Measurements from ENCODE around the gene ZNF563. TPM values are rescaled to one million over a fixed set of nuclear protein-coding genes. Genes with fewer than 3 reads are reported as not detected.

ZNF563 gene
- total and polyA plus RNA-seq, 12 donors = 1.6 to 6.2 (median 4.2) TPM

DNA sequence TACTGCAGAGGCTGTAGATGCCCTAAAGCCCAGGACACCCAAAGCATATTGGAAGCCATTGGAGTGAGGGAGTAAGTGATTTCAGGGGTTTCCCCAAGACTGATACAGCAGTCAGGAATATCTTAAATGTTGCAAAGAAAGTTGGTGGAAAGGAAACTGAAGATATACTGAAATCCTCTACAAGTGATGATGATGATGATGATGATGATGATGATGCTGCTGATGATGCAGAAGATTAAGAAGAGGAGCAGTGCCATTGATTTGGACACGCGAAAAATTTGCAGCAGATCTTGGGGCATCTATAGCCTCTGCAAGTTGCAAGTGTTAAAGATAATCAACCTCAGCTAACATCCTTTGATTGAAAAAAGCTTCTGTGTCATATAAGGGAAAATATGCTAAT is 62.6 kb downstream of the ZNF563 start:
- TF ChIP-seq CTCF (IDR thresholded peaks at IDR 0.05) = no peak
- Histone ChIP-seq H3K36me3 (peaks cover 14 to 73% (median 57%) of the 10 kb centered on the region in 9 donors), H3K4me3 (no peak overlapping the region), H3K4me1 (no peaks in the 10 kb centered on the region), H3K27ac (no peak overlapping the region), H3K9me3 (peaks cover 6 to 98% (median 38%) of the 10 kb centered on the region in 11 donors), H3K27me3 (no peaks in the 10 kb centered on the region)
- WGBS, 2 donors = 100% methylated on average over 2 of the region's 2 CpGs
- intact Hi-C loops (cut with DNase I) = no loop called here
- no peak for DNase-seq
- ATAC-seq = no peak

Other genes starting within 250 kb of the ZNF563 start
- gene ZNF20, start 193.3 kb downstream of the ZNF563 start, total RNA-seq = 1 to 10 TPM in 2 of 10 donors, under 1 TPM in 6, not detected in 2; 0.37 to 1.1 (median 0.95) TPM
- 1 to 10 TPM in 1 of 2 donors, under 1 TPM in 1; 0.59 to 1.6 TPM for gene ZNF20, start 193.3 kb downstream of the ZNF563 start, polyA plus RNA-seq
- 1 to 10 TPM; 3.1 to 8.8 (median 5.9) TPM for gene ZNF625, start 176.9 kb downstream of the ZNF563 start, total RNA-seq
- gene ZNF625, start 176.9 kb downstream of the ZNF563 start, polyA plus RNA-seq = 1 to 10 TPM in 1 of 2 donors, under 1 TPM in 1; 0.65 to 2.9 TPM
- 1 to 10 TPM; 3.3 to 7.1 (median 4.6) TPM for gene ZNF136, start 170.5 kb downstream of the ZNF563 start, total RNA-seq
- gene ZNF136, start 170.5 kb downstream of the ZNF563 start, polyA plus RNA-seq = 1 to 10 TPM; 2.0 to 4.8 TPM
- 10 to 100 TPM in 6 of 10 donors, 1 to 10 TPM in 4; 7.5 to 12.7 (median 10.4) TPM for gene ZNF44, start 38.8 kb downstream of the ZNF563 start, total RNA-seq
- gene ZNF44, start 38.8 kb downstream of the ZNF563 start, polyA plus RNA-seq = 10 to 100 TPM in 1 of 2 donors, 1 to 10 TPM in 1; 6.3 to 16.1 TPM
- 1 to 10 TPM; 2.3 to 6.1 (median 4.0) TPM for gene ZNF442, start 32.0 kb upstream of the ZNF563 start, total RNA-seq
- under 1 TPM; 0.54 to 0.95 TPM for gene ZNF442, start 32.0 kb upstream of the ZNF563 start, polyA plus RNA-seq
- gene ZNF799, start 67.6 kb upstream of the ZNF563 start, total RNA-seq = 1 to 10 TPM; 1.6 to 2.9 (median 2.0) TPM
- gene ZNF799, start 67.6 kb upstream of the ZNF563 start, polyA plus RNA-seq = 1 to 10 TPM; 1.6 to 6.2 TPM
- gene ZNF443, start 107.4 kb upstream of the ZNF563 start, total RNA-seq = 1 to 10 TPM; 1.2 to 3.4 (median 2.5) TPM
- 1 to 10 TPM; 1.0 to 3.4 TPM for gene ZNF443, start 107.4 kb upstream of the ZNF563 start, polyA plus RNA-seq
- gene ZNF709, start 151.2 kb upstream of the ZNF563 start, total RNA-seq = 1 to 10 TPM in 9 of 10 donors, under 1 TPM in 1; 0.95 to 3.4 (median 1.9) TPM
- gene ZNF709, start 151.2 kb upstream of the ZNF563 start, polyA plus RNA-seq = 1 to 10 TPM in 1 of 2 donors, under 1 TPM in 1; 0.64 to 2.6 TPM
- 10 to 100 TPM in 3 of 10 donors, 1 to 10 TPM in 7; 5.9 to 11.2 (median 9.5) TPM for gene ZNF564, start 217.8 kb upstream of the ZNF563 start, total RNA-seq
- 10 to 100 TPM in 1 of 2 donors, 1 to 10 TPM in 1; 2.9 to 11.0 TPM for gene ZNF564, start 217.8 kb upstream of the ZNF563 start, polyA plus RNA-seq

Measured in heart right ventricle (tissue), 16 donors.